GM12878 (cell line): ENCODE results near the gene FOXO3. TPM values are rescaled to one million over a fixed set of nuclear protein-coding genes. Genes with fewer than 3 reads are reported as not detected.

Experiments
- CEBPB ChIP-seq, 2 experiments: fragments of 150-350 bp in 1 of 2; IDR thresholded peaks; 2 replicates each; pipeline ENCODE4 v1.6.1; 2012 to 2014; ENCODE audit warnings: low read depth in 2 of 2, low read length in 2 of 2, borderline replicate concordance in 1 of 2, inconsistent platforms in 1 of 2
- EZH2 ChIP-seq: IDR thresholded peaks from 2 replicates; pipeline ENCODE4 v1.6.1; 2012; ENCODE audit warnings: low read depth, mild to moderate bottlenecking, control low read depth, inconsistent platforms, low read length, borderline replicate concordance; ENCODE audit not compliant: control insufficient read depth
- PML ChIP-seq: IDR thresholded peaks from 2 replicates; pipeline ENCODE4 v1.6.1; 2012; ENCODE audit warnings: low read length, inconsistent platforms
- POU2F2 ChIP-seq: IDR thresholded peaks from 3 replicates; pipeline ENCODE4 v1.6.1; 2011; ENCODE audit warnings: low read depth, mild to moderate bottlenecking, low read length, borderline replicate concordance
- ZNF592 ChIP-seq: fragments of 450-650 bp; IDR thresholded peaks from 2 replicates; pipeline ENCODE4 v1.6.1; 2017; ENCODE audit warnings: mild to moderate bottlenecking, moderate library complexity
- polyA plus RNA-seq, 11 experiments: library from polyadenylated mRNA; depleted of rRNA in 4 of 11; unstranded in 6 of 11; stranded (reverse) in 5 of 11; fragments of >200 nt; fragmentation: Nextera tagmentation in 4 of 11; fragmentation: Illumina TruSeq in 1 of 11; extraction: Ambion mirVana in 4 of 11; extraction: Trizol in 1 of 11; gene quantifications; 1 replicate in 1 of 11; 2 replicates in 10 of 11; pipeline versions ENCODE4 v1.2.1 to v1.2.3, GENCODE V29; 2011 to 2016; ENCODE audit warnings: inconsistent platforms in 2 of 11, missing spikeins in 2 of 11, low read depth in 1 of 11
- total RNA-seq, 4 experiments: library from RNA; depleted of rRNA in 3 of 4; stranded (reverse); fragments of >200 nt in 3 of 4; fragmentation: Illumina TruSeq in 1 of 4; extraction: Trizol in 1 of 4; gene quantifications; 2 replicates each; pipeline versions ENCODE4 v1.2.1 to v1.2.3, GENCODE V29; 2013 to 2021
- TF ChIP-seq, protein P1 (sequence below): fragments of 450-650 bp; IDR thresholded peaks from 2 replicates; pipeline ENCODE4 v1.6.1; 2017; ENCODE audit warnings: mild to moderate bottlenecking, low read depth, inconsistent platforms; ENCODE audit not compliant: poor library complexity, severe bottlenecking

The FOXO3 gene
- total and polyA plus RNA-seq, 10 of the 15 experiments (the other 5 are each of a cell fraction or from before 2014, with no cell fraction given): 0.82 to 4.5 (median 1.7) TPM

DNA sequence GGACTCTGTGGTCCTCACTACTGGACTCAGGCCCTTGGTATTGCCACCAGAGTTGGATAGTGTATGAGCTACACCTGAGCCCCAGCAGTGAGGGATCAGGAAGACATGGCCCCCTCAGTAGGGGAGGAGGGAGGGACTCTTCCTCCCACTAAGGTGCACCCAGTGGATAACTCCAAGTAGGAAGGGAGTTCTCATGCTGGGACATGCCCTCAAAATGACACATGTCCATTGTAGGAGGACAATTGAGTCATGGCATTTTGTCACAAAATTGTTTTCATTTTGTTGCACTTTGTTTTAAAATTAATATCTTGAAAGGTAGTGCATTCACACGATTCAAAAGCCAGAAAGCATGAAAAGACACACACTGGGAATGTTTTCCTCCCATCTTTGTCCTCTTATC, 127.2 kb downstream of the FOXO3 start (continued):
- TF ChIP-seq ZNF592 (no peak), POU2F2 (no peak), EZH2 (no peak), PML (no peak), CEBPB (IDR thresholded peaks at IDR 0.05; ENCODE audit: borderline replicate concordance in 1 of 2, low read depth in 2 of 2, low read length in 2 of 2) (no peak)
- TF ChIP-seq, protein P1, sequence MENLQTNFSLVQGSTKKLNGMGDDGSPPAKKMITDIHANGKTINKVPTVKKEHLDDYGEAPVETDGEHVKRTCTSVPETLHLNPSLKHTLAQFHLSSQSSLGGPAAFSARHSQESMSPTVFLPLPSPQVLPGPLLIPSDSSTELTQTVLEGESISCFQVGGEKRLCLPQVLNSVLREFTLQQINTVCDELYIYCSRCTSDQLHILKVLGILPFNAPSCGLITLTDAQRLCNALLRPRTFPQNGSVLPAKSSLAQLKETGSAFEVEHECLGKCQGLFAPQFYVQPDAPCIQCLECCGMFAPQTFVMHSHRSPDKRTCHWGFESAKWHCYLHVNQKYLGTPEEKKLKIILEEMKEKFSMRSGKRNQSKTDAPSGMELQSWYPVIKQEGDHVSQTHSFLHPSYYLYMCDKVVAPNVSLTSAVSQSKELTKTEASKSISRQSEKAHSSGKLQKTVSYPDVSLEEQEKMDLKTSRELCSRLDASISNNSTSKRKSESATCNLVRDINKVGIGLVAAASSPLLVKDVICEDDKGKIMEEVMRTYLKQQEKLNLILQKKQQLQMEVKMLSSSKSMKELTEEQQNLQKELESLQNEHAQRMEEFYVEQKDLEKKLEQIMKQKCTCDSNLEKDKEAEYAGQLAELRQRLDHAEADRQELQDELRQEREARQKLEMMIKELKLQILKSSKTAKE: no peak
